ENCODE measurements around the gene CPA1. TPM values are rescaled to one million over a fixed set of nuclear protein-coding genes. Genes with fewer than 3 reads are reported as not detected.
A peak's percentile ranks its signal among the peaks of the same experiment; 100 is the strongest.

CPA1 gene
- total RNA-seq, 1 donor from 2014 or later = not detected

GRCh38 chr7:130352194-130353074 lies 27.9 kb upstream of the CPA1 start:
- intact Hi-C loops (cut with micrococcal nuclease) = no loop called here
- ATAC-seq = no peak
- DNase-seq = no peak

GRCh38 chr7:130353196-130353595 lies 27.1 kb upstream of the CPA1 start:
- DNase-seq = no peak
- intact Hi-C loops (cut with micrococcal nuclease) = no loop called here
- ATAC-seq = no peak

- no peak for DNase-seq
Measured at GRCh38 chr7:130356121-130356875, 24.0 kb upstream of the CPA1 start.

GRCh38 chr7:130356876-130357611 lies 23.2 kb upstream of the CPA1 start:
- peak; percentile 49 for DNase-seq
- intact Hi-C loops (cut with micrococcal nuclease) = no loop called here
- ATAC-seq = peak; percentile 70

More at GRCh38 chr7:130356121-130356875, 24.0 kb upstream of the CPA1 start:
- intact Hi-C loops (cut with micrococcal nuclease) = no loop called here
- ATAC-seq = peak; percentile 77

GRCh38 chr7:130358471-130358870 lies 21.8 kb upstream of the CPA1 start:
- no peak for ATAC-seq
- intact Hi-C loops (cut with micrococcal nuclease) = no loop called here

GRCh38 chr7:130359276-130359857 lies 20.9 kb upstream of the CPA1 start:
- intact Hi-C loops (cut with micrococcal nuclease) = no loop called here
- DNase-seq = no peak
- ATAC-seq = no peak

More at GRCh38 chr7:130358471-130358870, 21.8 kb upstream of the CPA1 start:
- no peak for DNase-seq

- no peak for DNase-seq
- ATAC-seq = no peak
- intact Hi-C loops (cut with micrococcal nuclease) = no loop called here
Measured at GRCh38 chr7:130360518-130360917, 19.8 kb upstream of the CPA1 start.

- ATAC-seq (no peak), DNase-seq (no peak)
- intact Hi-C loops (cut with micrococcal nuclease) = no loop called here
Measured at GRCh38 chr7:130361681-130362080, 18.6 kb upstream of the CPA1 start.

- ATAC-seq (no peak), DNase-seq (no peak)
- intact Hi-C loops (cut with micrococcal nuclease) = no loop called here
Measured at GRCh38 chr7:130362251-130362816, 18.0 kb upstream of the CPA1 start.

- DNase-seq (no peak), ATAC-seq (no peak)
- intact Hi-C loops (cut with micrococcal nuclease) = no loop called here
Measured at GRCh38 chr7:130363026-130363847, 17.1 kb upstream of the CPA1 start.

GRCh38 chr7:130364451-130364850 lies 15.8 kb upstream of the CPA1 start:
- intact Hi-C loops (cut with micrococcal nuclease) = no loop called here
- no peak for ATAC-seq
- no peak for DNase-seq

- ATAC-seq = no peak
- intact Hi-C loops (cut with micrococcal nuclease) = no loop called here
- no peak for DNase-seq
Measured at GRCh38 chr7:130365088-130365487, 15.2 kb upstream of the CPA1 start.

- no peak for DNase-seq
Measured at GRCh38 chr7:130365511-130366441, 14.5 kb upstream of the CPA1 start.

GRCh38 chr7:130366564-130366963 lies 13.7 kb upstream of the CPA1 start:
- intact Hi-C loops (cut with micrococcal nuclease) = no loop called here

More at GRCh38 chr7:130365511-130366441, 14.5 kb upstream of the CPA1 start:
- no peak for ATAC-seq
- intact Hi-C loops (cut with micrococcal nuclease) = no loop called here

GRCh38 chr7:130367088-130367755 lies 13.1 kb upstream of the CPA1 start:
- intact Hi-C loops (cut with micrococcal nuclease) = no loop called here
- DNase-seq (no peak), ATAC-seq (no peak)

More at GRCh38 chr7:130366564-130366963, 13.7 kb upstream of the CPA1 start:
- ATAC-seq (no peak), DNase-seq (no peak)

Data from left ventricle myocardium superior (tissue), 1 donor.